Endometrial microvascular endothelial cells (primary cell): ENCODE measurements around the gene SPO11. TPM values are rescaled to one million over a fixed set of nuclear protein-coding genes. Genes with fewer than 3 reads are reported as not detected.

Experiments used
- in situ Hi-C: cut with HindIII; loops from 2 replicates; pipeline ENCODE4 v1.10.0; 2017; ENCODE audit warnings: low sequenced_read_pairs, low pct_unique_long_range_greater_than_20kb; ENCODE audit errors: inconsistent ontology term
- total RNA-seq: library from RNA; depleted of rRNA; stranded (reverse); fragments of >200 nt; gene quantifications from one replicate; pipeline ENCODE4 v1.2.3, GENCODE V29; 2015; ENCODE audit errors: inconsistent ontology term

Gene SPO11
- total RNA-seq, 1 donor from 2014 or later = not detected

DNA sequence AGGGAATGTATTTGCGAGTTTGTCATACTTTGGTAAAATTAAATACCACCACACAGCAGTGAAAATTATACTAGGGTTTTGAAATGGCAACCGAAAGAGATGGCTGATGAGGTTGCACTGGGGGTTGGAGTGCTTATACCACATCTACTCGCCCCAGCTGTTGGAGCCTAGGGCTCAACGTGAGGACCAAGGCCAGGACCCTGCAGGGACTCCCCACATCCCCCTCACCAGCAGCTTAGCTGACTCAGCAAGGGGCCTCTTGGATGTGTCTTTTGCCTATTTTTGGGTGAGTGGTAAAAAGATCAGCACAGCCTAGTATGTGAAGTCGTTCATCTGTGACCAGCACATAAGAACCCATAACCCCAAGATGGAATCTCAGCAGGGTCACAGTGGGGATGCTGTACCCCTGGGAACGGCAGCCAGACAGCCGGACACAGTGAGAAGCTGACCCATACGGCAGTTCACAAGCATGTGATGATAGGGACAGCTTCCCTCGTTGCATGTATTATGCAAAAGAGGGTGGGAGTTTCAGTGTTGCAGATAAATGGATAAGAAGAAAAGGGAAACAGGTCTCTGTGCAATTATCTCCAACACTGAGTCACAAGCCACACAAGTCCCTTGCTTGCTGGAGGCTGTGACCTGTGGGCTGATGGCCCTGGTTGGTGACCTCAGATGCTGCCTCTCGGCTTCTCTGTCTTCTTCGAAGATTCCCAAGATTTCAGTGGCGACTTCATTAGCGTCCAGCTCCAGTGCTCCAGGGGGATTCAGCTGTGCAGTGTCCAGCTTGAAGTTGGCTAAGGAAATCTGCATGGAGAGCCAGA is 20.9 kb upstream of the SPO11 start:
- in situ Hi-C loops = no loop called here

DNA sequence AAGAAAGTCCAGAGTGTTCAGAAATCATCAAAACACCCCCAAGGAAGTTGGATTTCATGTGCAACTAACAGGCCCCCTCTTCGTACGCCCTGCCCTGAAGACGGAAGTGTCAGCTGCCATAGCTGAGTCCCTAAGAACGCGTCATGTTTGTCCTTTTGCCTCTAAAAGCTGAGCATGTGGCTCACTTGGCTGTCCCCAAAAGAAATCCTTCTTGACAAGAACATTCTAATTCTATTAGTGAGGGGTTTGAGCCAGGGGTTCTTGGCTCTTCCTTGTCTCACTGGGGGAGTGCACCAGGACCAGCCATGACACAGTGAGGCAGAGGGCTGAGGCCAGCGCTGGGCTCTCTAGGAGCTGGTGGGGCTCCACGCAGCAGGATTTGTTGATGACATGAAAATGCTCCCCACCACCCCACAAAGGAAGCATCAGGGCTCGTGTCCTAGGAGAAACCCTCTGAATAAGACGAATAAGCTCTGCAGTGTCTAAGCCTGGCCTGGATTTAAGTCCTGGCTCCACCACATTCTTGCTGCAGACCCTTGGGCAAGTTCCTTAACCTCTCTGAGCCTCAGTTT is 20.0 kb upstream of the SPO11 start:
- in situ Hi-C loops = no loop called here

DNA sequence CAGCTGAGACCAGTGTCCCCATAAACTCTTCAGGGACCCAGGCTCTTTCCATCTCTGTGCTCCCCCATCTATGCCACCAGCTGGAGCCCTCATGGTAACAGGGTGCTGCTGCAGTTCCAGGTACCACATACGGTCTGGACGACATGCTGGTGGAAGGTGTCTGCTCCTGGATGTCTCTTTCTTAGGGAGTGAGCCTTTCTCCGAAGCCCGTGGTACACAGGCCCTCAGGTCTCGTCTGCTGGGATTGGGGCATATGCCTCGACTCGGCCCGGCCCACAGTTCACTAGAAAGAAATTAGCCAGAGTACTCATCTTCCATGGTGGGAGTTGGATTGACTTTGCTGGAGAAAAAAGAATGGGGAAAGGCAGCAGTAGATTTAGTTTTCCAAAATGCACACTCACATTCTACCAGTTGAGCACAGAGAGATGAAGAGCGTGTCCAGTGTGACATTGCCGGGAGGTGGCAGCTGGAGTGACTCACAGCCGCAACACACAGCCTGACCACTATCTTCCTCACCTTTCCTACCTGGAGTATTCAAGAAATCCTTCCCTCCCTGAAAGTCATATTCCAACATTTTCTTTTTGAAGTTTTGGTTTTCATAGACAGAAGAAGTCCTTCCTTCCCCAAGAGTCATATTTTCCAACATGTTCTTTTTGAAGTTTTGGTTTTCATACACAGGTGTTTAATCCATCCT is 18.6 kb upstream of the SPO11 start:
- in situ Hi-C loops = no loop called here

DNA sequence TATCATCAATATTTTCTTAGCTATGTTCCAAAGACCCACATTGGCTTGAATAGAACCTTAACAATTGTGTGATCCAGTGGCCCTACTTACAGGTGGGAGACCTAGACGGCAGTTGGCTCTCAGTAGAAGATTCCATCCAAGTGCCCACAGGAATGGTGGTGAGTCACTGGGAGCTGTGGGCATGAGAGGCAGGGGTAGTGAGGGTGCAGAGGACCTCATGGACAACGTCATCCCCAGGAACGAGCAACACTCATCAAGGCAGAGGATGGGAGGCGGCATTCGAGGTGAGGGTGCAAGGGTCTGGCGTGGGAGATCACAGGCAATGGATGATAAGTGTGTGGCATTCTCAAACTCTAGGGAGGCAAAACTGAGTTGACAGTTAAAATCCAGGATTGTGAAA is 17.5 kb upstream of the SPO11 start:
- in situ Hi-C loops = no loop called here

DNA sequence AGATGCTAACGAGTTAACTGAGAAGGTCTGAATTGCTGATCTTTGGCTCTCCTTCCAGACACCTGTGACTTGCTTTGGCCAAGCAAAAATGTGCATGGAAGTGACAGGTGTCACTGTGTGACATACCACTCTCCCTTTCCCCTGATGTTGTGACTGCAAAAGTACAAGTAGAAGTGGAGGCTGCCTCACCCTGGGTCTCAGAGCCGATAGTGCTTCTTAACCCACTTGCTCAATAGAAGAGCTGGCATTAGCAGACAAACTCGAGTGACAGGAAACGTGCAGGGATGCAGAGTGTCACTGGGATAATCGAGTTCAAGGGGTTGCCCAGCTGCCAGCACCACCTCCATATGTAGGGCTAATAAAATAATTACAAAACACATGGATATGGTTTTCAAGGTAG is 16.4 kb upstream of the SPO11 start:
- in situ Hi-C loops = no loop called here

DNA sequence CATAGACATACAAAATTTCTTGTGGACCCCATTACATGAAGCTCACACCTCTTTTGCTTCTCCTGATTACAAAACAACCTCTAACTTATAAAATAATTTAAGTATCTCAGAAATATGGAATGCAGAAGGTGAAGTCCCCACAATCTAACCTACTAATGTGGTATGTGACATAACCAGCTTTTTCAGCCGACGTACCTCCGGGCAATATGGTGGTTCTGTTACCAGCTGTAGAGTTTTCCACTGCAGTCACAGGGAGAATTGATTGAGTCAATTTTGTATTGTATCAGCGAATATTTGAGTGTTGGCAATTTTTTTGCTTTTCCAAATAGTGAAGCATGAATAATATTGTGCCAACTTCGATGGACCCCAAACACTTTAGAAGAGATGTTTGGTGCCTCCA is 15.7 kb upstream of the SPO11 start:
- in situ Hi-C loops = no loop called here

DNA sequence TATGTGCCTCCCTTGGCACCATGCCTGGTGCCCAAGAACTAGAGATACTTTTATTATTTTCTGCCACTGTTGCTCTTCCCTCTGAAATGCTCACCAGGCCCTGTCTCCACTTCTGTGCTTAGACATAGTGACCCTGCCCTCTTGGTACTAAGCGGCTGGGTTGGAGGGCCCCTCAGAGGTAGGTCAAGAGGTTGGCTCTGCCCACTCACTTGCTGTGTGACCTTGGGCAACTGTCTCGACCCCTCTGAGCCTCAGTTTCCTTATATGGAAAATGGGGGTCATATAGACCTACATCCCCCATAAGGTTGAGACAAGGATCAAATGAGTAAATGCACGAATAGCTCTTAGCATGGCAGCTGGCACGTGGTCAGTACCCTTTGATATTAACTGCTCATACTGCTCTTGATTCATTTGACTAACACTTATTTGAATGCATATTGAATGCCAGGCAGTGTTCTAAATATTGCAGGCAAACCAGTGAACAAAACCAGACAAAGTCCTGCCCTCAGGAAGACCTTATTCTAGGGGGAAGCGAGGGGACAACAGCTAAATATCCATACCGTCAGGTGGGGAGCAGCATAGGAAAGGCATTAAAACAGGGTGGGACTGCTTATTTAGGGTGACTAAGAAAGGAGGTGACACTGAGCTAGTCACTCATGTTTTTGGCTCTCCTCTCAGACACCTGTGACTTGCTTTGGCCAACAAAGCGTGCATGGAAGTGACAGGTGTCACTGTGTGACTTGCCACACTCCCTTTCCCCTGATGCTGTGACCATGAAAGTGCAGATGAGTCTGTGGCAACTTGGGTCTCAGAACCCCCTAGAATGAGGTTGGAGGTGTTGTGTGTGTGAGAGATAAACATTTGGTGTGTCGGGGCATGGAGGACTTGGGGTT is 14.3 kb upstream of the SPO11 start:
- in situ Hi-C loops = no loop called here

DNA sequence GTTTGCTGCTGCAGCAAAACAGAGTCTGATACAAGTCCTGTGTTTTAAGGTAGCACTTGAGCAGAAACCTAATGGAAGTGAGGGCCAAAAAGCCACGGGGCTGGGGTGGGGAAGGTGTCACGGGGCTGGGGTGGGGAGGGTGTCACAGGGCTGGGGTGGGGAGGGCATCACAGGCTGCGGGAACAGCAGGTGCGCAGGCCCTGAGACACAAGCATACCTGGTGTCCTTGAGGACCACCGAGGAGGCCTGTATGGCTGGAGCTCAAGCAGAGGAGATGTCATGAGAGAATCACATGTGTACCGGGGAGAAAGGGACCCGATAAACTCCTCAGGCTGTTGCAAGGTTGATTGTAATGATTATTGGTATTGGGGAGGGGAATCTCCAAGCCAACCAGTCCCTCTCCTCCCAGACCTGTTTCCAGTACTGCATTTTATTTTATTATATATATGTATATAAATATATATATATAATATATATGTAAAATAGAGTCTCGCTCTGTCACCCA is 13.6 kb upstream of the SPO11 start:
- in situ Hi-C loops = no loop called here

DNA sequence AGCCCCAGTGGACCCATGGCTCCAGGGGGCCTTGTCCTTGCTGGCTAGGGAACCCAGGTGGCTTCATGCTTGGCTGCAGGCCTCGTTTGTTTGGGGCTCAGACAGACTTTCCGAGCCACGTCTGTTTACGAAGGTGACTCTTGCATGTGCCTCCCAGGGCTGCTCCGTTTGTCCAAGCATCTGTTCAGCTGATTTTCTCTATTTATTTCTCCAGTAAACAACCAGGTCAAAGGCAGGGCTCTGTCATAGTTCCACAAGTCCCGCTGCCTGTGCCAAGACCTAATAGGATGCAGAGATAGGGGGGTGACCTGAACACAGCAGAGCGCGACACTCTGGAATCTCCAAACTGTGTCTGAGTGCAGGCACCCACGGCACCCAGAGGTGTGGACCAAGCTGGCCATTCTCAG is 12.8 kb upstream of the SPO11 start:
- in situ Hi-C loops = no loop called here

DNA sequence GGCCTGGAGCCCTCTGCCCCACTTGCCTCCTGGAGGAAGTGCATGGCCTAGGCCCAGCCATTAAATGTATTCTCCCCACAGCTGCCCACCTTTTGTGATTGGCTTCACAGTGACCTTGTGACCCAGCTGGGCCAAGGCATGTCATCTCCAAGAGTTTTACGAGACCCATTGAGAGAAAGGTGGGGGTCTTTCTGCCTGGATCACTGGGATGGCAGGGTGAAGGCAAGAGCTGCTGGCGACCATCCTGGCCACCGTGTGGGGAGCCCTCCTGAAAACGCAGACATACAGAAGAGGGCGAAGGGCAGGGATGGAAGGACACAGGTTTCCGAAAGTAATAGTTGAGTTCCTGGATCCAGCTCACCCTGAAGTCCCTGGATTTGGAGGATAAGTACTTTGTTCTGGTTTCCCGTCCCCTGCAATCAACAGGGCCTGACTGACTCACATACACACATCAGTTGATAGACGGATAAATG is 12.3 kb upstream of the SPO11 start:
- in situ Hi-C loops = no loop called here

DNA sequence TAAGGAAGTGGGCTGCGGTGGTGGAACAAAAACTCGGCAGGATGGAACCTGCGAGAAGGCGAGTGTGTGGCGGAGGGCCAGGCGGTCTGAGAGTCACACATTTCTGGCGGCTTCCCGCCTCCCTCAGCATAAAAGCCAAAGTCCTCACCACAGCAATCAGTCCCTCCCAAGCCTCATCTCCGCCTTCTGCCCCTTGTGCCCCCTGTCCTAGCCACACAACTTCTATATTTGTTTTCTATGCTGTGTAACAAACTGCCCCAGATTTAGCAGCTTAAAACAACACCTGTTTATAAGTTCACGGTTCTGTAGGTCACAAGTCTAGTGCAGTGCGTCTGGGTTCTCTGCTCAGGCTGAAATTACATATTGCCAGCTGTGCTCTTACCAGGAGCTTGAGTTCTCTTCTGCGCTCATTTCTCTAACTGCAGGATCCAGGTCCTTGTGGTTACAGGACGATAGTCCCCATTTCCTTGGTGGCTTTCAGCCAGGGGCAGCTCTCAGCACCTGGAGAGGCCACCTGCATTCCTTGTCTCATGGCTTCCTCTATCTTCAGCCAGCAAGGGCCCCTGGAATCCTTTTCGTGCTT is 11.7 kb upstream of the SPO11 start:
- in situ Hi-C loops = no loop called here

DNA sequence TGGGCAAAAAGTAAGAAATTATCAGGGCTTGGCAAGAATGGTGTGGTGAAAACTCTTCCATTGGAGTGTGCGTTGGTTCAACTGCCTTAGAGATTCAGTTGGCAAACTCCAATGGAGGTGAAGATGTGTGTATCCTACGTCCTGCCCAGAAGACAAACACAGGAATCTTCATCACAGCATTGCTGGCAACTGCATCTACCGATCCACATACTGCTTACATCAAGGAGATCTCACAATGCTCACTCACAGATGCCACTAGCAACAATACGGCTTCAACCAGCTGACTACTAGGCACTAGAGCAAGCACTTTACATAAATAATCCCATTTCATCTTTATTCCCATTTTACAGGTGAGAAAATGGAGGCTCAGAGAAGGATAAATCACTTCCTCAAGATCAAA is 10.0 kb upstream of the SPO11 start:
- in situ Hi-C loops = no loop called here

DNA sequence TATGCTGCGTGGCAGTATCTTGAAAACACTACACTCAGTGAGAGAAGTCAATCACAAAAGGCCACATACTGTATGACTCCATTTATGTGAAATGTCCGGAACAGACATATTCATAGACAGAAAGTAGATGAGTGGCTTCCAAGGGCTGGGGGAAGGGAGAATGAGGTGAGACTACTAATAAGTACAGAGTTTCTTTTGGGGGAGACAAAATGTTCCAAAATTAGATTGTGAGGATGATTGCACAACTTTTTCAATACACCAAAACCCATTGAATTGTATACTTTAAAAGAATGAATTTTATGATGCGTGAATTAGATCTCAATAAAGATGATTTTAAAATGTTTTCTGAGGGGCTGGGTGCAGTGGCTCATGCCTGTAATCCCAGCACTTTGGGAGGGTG is 9.2 kb upstream of the SPO11 start:
- in situ Hi-C loops = no loop called here

DNA sequence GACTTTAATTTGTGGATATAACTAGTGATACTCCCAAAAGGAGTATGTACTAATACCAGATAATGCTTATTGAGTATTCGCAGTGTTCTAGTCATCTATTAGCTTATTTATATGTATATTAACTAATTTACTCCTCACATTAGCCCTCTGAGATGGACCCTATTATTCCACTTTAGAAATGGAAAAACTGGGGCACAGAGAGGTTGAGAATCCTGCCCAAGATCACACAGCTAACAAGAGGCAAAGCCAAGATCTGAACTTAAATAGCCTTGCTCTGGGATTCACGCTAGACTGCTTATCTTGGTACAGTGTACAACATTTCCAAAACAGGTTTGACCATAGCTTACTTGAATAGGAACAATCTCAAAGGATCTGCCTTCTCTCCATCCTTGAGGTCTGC is 8.5 kb upstream of the SPO11 start:
- in situ Hi-C loops = no loop called here

DNA sequence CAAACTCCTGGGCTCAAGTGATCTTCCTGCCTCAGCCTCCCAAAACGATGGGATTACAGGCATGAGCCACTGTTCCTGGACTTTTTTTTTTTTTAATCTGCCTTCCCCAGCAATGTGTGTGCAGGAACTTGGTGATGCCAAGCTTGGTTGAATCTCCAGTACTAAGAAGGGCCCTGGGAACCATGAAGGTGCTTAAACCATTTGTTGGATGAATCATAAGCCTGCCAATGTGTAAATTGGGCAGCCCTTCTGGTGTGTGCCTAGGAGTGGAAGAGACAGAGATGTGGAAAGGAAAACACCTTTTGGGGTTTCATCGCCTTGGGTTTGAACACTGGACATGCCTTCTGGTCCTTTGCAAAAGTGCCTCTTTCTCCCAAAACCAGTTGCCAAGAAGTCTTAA is 7.1 kb upstream of the SPO11 start:
- in situ Hi-C loops = no loop called here

DNA sequence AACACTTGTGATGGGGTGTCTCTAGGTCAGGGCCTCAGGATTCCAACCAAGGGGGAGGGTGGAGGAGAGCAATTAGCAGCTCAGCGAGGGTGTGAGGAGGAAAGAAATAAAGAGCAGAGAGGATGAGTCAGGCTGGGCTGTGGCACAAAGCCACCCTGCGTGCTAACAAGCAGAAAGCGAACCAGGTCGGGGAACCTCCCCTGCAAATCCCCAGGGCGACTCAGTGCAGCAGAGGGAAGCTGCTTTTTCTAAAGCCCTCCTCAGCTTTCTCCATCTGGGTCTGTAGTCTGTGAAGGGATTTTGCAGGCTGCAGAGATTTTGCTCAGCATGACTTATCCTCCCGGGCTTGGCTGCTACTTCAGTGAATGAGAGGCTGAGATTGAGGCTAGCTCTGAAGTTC is 6.6 kb upstream of the SPO11 start:
- in situ Hi-C loops = no loop called here

DNA sequence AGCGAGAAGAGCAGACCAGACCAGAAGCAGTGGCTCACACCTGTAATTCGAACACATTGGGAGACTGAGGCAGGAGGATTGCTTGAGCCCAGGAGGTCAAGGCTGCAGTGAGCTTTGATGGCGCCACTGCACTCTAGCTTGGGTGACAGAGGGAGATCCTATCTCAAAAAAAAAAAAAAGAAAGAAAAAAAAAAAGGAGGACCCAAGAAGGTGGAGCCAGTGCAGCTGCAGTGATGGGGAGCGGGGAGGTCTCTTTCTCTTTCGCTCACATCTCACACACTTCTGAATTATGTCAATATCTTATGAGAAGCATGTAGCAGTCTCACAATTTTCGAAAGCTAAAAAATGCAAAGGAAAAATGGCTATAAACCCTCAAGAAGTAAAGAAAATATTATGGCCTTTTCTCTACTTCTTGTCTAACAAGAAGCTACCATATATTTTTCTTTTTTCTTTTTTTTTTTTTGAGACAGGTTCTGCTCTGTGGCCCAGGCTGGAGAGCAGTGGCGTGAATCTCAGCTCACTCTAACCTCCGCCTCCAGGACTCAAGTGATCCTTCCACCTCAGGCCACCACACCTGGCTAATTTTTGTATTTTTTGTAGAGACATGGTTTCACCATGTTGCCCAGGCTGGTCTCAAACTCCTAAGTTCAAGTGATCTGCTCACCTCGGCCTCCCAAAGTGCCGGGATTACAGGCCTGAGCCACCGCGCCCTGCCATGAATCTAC is 3.8 kb upstream of the SPO11 start:
- in situ Hi-C loops = no loop called here
